CD14-positive monocyte (primary cell): Measurements from ENCODE around the gene FXYD3. TPM values are rescaled to one million over a fixed set of nuclear protein-coding genes. Genes with fewer than 3 reads are reported as not detected.
A peak's percentile ranks its signal among the peaks of the same experiment; 100 is the strongest.

Source experiments
- DNase-seq, 3 donors: peaks; one replicate each; pipeline ENCODE4 v3.0.0-alpha.2; 2011 to 2022
- H2AFZ ChIP-seq: 2 replicates; pipeline ENCODE4 v1.6.0; 2012; ENCODE audit warnings: mild to moderate bottlenecking, low read depth, low read length, inconsistent platforms; ENCODE audit not compliant: insufficient read depth, poor library complexity, severe bottlenecking
- H3K27ac ChIP-seq, 2 donors: 1 replicate in 1 of 2; 2 replicates in 1 of 2; pipeline ENCODE4 v1.5.1; 2012 to 2013; ENCODE audit warnings: low read length in 2 of 2, control low read depth in 1 of 2, inconsistent platforms in 1 of 2, low read depth in 1 of 2, mild to moderate bottlenecking in 1 of 2
- H3K27me3 ChIP-seq, 2 donors: one replicate each; pipeline versions ENCODE4 v1.6.0 to v1.6.1; 2011 to 2013; ENCODE audit warnings: low read length in 2 of 2; ENCODE audit not compliant: control insufficient read depth in 2 of 2, insufficient read depth in 2 of 2
- H3K36me3 ChIP-seq, 2 donors: replicated peaks in 1 of 2; 1 replicate in 1 of 2; 2 replicates in 1 of 2; pipeline versions ENCODE4 v1.5.1 to v1.6.1; 2012 to 2013; ENCODE audit warnings: low read length in 2 of 2, control low read depth in 1 of 2, inconsistent platforms in 1 of 2, mild to moderate bottlenecking in 1 of 2; ENCODE audit not compliant: insufficient read depth in 2 of 2, control insufficient read depth in 1 of 2
- H3K4me1 ChIP-seq, 2 donors: 1 replicate in 1 of 2; 2 replicates in 1 of 2; pipeline versions ENCODE4 v1.5.1 to v1.6.1; 2012 to 2013; ENCODE audit warnings: low read length in 2 of 2, control low read depth in 1 of 2, inconsistent platforms in 1 of 2, mild to moderate bottlenecking in 1 of 2, moderate library complexity in 1 of 2; ENCODE audit not compliant: insufficient read depth in 2 of 2, control insufficient read depth in 1 of 2
- H3K4me2 ChIP-seq: replicated peaks from 2 replicates; pipeline ENCODE3; 2012; ENCODE audit warnings: low read length, moderate library complexity, mild to moderate bottlenecking; ENCODE audit not compliant: poor library complexity, severe bottlenecking; ENCODE audit errors: extremely low read depth
- H3K4me3 ChIP-seq, 3 experiments: fragments of 200-600 bp in 1 of 3; sonication (generic) in 1 of 3; replicated peaks in 1 of 3; 1 replicate in 2 of 3; 2 replicates in 1 of 3; pipeline ENCODE4 v1.5.1; 2011 to 2013; ENCODE audit warnings: low read length in 3 of 3, mild to moderate bottlenecking in 3 of 3, control low read depth in 2 of 3, low read depth in 2 of 3, inconsistent platforms in 1 of 3, moderate library complexity in 1 of 3
- H3K79me2 ChIP-seq: 2 replicates; pipeline ENCODE4 v1.6.0; 2012; ENCODE audit warnings: mild to moderate bottlenecking, control low read depth, inconsistent platforms, low read length, moderate library complexity; ENCODE audit not compliant: insufficient read depth
- H3K9ac ChIP-seq: 2 replicates; pipeline ENCODE4 v1.6.0; 2017; ENCODE audit warnings: low read length, mild to moderate bottlenecking; ENCODE audit not compliant: insufficient read depth, poor library complexity, severe bottlenecking
- H3K9me3 ChIP-seq, 2 donors: replicated peaks in 1 of 2; 1 replicate in 1 of 2; 2 replicates in 1 of 2; pipeline versions ENCODE4 v1.5.1 to v1.6.1; 2012 to 2013; ENCODE audit warnings: low read length in 2 of 2, control low read depth in 1 of 2; ENCODE audit not compliant: control insufficient read depth in 1 of 2, insufficient read depth in 1 of 2
- H4K20me1 ChIP-seq: 2 replicates; pipeline ENCODE4 v1.6.0; 2012; ENCODE audit warnings: mild to moderate bottlenecking, low read length, control low read depth, moderate library complexity; ENCODE audit not compliant: insufficient read depth
- H3K27ac Mint-ChIP-seq, 7 donors: one replicate each; pipeline ENCODE4 v1.8.0; 2020; ENCODE audit warnings: mild to moderate bottlenecking in 7 of 7, mixed read lengths in 7 of 7, moderate library complexity in 6 of 7, inconsistent platforms in 2 of 7
- H3K27me3 Mint-ChIP-seq, 3 donors: one replicate each; pipeline ENCODE4 v1.8.0; 2021 to 2022; ENCODE audit warnings: low read depth in 3 of 3, mild to moderate bottlenecking in 3 of 3, mixed read lengths in 3 of 3, moderate library complexity in 3 of 3, inconsistent platforms in 1 of 3
- H3K36me3 Mint-ChIP-seq, 2 donors: one replicate each; pipeline ENCODE4 v1.8.0; 2020; ENCODE audit warnings: mixed read lengths in 2 of 2, inconsistent platforms in 1 of 2, mild to moderate bottlenecking in 1 of 2
- H3K4me1 Mint-ChIP-seq: one replicate; pipeline ENCODE4 v1.8.0; 2020; ENCODE audit warnings: mild to moderate bottlenecking, mixed read lengths
- H3K4me3 Mint-ChIP-seq, 2 donors: one replicate each; pipeline ENCODE4 v1.8.0; 2020; ENCODE audit warnings: mild to moderate bottlenecking in 2 of 2, mixed read lengths in 2 of 2, moderate library complexity in 1 of 2
- H3K9me3 Mint-ChIP-seq, 7 donors: one replicate each; pipeline ENCODE4 v1.8.0; 2020 to 2022; ENCODE audit warnings: mixed read lengths in 7 of 7, mild to moderate bottlenecking in 6 of 7, moderate library complexity in 6 of 7, inconsistent platforms in 2 of 7
- CTCF ChIP-seq: fragments of 200-600 bp; IDR thresholded peaks from one replicate; pipeline ENCODE4 v1.8.0; 2022; ENCODE audit warnings: antibody characterized with exemption, mild to moderate bottlenecking
- WGBS: methylation state at CpG from one replicate; pipeline ENCODE4 v1.1.5; 2013; ENCODE audit warnings: missing lambda C conversion rate; ENCODE audit not compliant: insufficient coverage; 5-methylcytosine and 5-hydroxymethylcytosine counted together
- intact Hi-C, 2 donors: fragments of 100-400 bp; cut with micrococcal nuclease; formaldehyde crosslinking; loops; one replicate each; pipeline versions ENCODE4 v1.15.0 to v1.15.1; 2023
- polyA plus RNA-seq, 3 donors: library from polyadenylated mRNA; depleted of rRNA in 1 of 3; unstranded in 2 of 3; stranded (reverse) in 1 of 3; fragments of 300-500 nt in 2 of 3; fragments of >200 nt in 1 of 3; fragmentation: Illumina TruSeq in 2 of 3; gene quantifications; 1 replicate in 2 of 3; 2 replicates in 1 of 3; pipeline ENCODE4 v1.2.3, GENCODE V29; 2012 to 2021

The FXYD3 gene
- polyA plus RNA-seq, 3 donors = not detected

DNA sequence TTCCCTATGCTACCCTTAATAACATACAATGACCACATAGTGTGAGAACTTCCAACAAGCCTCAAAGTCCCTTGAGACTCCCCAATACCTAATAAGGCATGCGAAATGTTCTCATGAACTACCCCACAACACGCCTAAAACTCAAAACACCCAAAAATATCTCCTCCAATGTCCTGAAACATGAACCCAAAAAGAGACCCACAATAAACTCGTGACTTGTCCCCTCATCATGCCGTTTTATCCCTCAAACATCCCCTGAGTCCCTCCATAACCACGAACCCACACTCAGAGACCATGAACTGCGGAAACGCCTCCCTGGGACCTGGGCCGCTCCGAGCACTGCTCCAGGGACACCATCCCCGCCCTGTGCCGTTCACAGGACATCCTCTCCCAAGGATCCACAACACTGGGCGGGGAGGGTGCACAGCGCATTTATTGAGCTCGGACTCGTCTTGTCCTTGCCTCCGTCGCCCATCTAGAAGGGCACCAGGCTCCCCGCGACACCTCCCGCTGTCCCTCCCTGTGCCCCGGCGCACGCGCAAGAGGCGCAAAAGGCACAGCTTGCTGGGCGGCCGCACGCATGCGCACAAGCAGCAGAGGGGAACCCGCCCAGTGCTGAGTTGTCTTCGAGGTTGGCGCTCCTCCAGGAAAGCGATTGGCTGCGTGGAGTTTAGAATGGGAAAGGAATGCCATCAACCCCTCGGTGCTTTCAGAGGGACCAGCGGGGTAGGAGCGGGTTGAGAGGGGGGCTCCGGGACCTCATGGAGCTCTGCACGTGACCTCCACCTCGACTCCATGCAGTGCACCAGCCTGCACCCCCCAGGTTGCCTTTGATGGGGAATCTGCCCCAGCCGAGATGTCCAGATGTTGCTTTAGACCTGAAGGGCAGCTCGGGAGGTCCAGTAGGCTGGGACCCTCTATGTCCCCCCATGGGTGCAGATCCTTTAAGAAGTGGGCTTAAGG, 8.8 kb downstream of the FXYD3 start:
- H3K27ac Mint-ChIP-seq = peak overlapping the region in 5 of 7 donors; percentile 11 to 76 (median 63)
- Histone ChIP-seq H3K27me3 (no peaks in the 10 kb centered on the region), H3K27ac (peak overlapping the region in 1 of 2 donors; percentile 27), H2AFZ (peak overlapping the region; percentile 94), H3K36me3 (no peaks in the 10 kb centered on the region), H3K4me2 (peak overlapping the region; percentile 88), H3K4me3 (peak overlapping the region; percentile 44 to 76 (median 48)), H3K9ac (peak overlapping the region; percentile 55), H3K79me2 (no peaks in the 10 kb centered on the region), H4K20me1 (no peaks in the 10 kb centered on the region), H3K9me3 (no peaks in the 10 kb centered on the region), H3K4me1 (peaks cover 27 to 34% of the 10 kb centered on the region in 2 donors)
- WGBS = 15% methylated on average over 42 of the region's 42 CpGs
- H3K27me3 Mint-ChIP-seq = peaks cover 0 to 8% (median 7%) of the 10 kb centered on the region in 3 donors
- no peak for TF ChIP-seq CTCF
- peak overlapping the region; percentile 76 to 86 for H3K4me3 Mint-ChIP-seq
- intact Hi-C loops = no loop called here
- peaks cover 0 to 2% (median 0%) of the 10 kb centered on the region in 7 donors for H3K9me3 Mint-ChIP-seq
- peak; percentile 77 to 87 (median 87) for DNase-seq
- H3K4me1 Mint-ChIP-seq = peaks cover 35% of the 10 kb centered on the region
- no peaks in the 10 kb centered on the region for H3K36me3 Mint-ChIP-seq

- H3K9me3 ChIP-seq = no peaks in the 10 kb centered on the region
- Mint-ChIP-seq H3K36me3 (no peaks in the 10 kb centered on the region), H3K9me3 (no peaks in the 10 kb centered on the region), H3K4me3 (no peak overlapping the region), H3K4me1 (peaks cover 26% of the 10 kb centered on the region), H3K27me3 (peaks cover 0 to 8% (median 7%) of the 10 kb centered on the region in 3 donors), H3K27ac (no peak overlapping the region)
- no peaks in the 10 kb centered on the region for H3K36me3 ChIP-seq
- H3K4me3 ChIP-seq = no peak overlapping the region
- no peaks in the 10 kb centered on the region for H4K20me1 ChIP-seq
- H3K4me1 ChIP-seq = peaks cover 18 to 25% of the 10 kb centered on the region in 2 donors
- peak overlapping the region; percentile 94 for H2AFZ ChIP-seq
- DNase-seq = no peak
- no peak overlapping the region for H3K27ac ChIP-seq
- no peak overlapping the region for H3K9ac ChIP-seq
- WGBS = 79% methylated on average over 8 of the region's 19 CpGs
- H3K4me2 ChIP-seq = peak overlapping the region; percentile 88
- H3K79me2 ChIP-seq = no peaks in the 10 kb centered on the region
- intact Hi-C loops = no loop called here
- TF ChIP-seq CTCF = no peak
- H3K27me3 ChIP-seq = no peaks in the 10 kb centered on the region
Observed at GRCh38 chr19:35125270-35125717, 9.7 kb downstream of the FXYD3 start.
